ENCODE data around the gene NOTCH1. TPM values are rescaled to one million over a fixed set of nuclear protein-coding genes. Genes with fewer than 3 reads are reported as not detected.

The NOTCH1 gene
- total and polyA plus RNA-seq, 2 of the 8 experiments (the other 6 are each of a cell fraction or from before 2014, with no cell fraction given): 6.9 to 55.6 TPM

- no peak for TF ChIP-seq CHD7 (IDR thresholded peaks at IDR 0.05; ENCODE audit: insufficient replicate concordance, low read length)
These were observed 59.7 kb downstream of the NOTCH1 start (continued) for GRCh38 chr9:136486131-136486530.
